WI38 (cell line): ENCODE data around the gene USP10.
"Not testable (repeated sequence)": the region's sequence is repeated elsewhere in the genome, so short reads cannot be mapped to it uniquely, and the experiment has no call there.

ENCODE experiments used
- H3K4me3 ChIP-seq: 2 replicates; pipeline ENCODE4 v1.5.1; 2011; ENCODE audit warnings: low read depth, mild to moderate bottlenecking, control low read depth, low read length
- CTCF ChIP-seq: IDR thresholded peaks from 2 replicates; pipeline ENCODE4 v1.5.1; 2012; ENCODE audit warnings: low read depth, mild to moderate bottlenecking, control low read depth, low read length

USP10 gene

GRCh38 chr16:84680843-84681629 is 18.8 kb upstream of the USP10 start:
- H3K4me3 ChIP-seq: no peak overlapping the region
- no peak for TF ChIP-seq CTCF

GRCh38 chr16:84683691-84684591 is 15.9 kb upstream of the USP10 start:
- no peak for TF ChIP-seq CTCF
- no peak overlapping the region for H3K4me3 ChIP-seq

GRCh38 chr16:84684592-84684965 is 15.2 kb upstream of the USP10 start:
- H3K4me3 ChIP-seq: no peak overlapping the region
- no peak for TF ChIP-seq CTCF

GRCh38 chr16:84685210-84685609 is 14.6 kb upstream of the USP10 start:
- no peak for TF ChIP-seq CTCF
- no peak overlapping the region for H3K4me3 ChIP-seq

- no peak overlapping the region for H3K4me3 ChIP-seq
- no peak for TF ChIP-seq CTCF
Measured at GRCh38 chr16:84686707-84687298, 13.0 kb upstream of the USP10 start.

GRCh38 chr16:84687715-84688114 is 12.1 kb upstream of the USP10 start:
- H3K4me3 ChIP-seq: no peak overlapping the region
- TF ChIP-seq CTCF: no peak

GRCh38 chr16:84688163-84688562 is 11.6 kb upstream of the USP10 start:
- H3K4me3 ChIP-seq: not testable (repeated sequence)
